HG03378 (cell line): ENCODE measurements around the gene SFN.

Experiments used
- ATAC-seq: cut with Tn5 transposase; IDR thresholded peaks from one replicate; pipeline ENCODE4 v1.9.1; 2021; ENCODE audit warnings: mild to moderate bottlenecking, moderate library complexity; ENCODE audit not compliant: unreplicated experiment

Gene SFN

GRCh38 chr1:26909951-26910342 lies 47.0 kb downstream of the SFN start:
- no peak for ATAC-seq

- no peak for ATAC-seq
These were observed 47.6 kb downstream of the SFN start for GRCh38 chr1:26910343-26911160.

- no peak for ATAC-seq
These were observed 48.6 kb downstream of the SFN start for GRCh38 chr1:26911399-26912146.

- ATAC-seq, result no peak
These were observed 49.2 kb downstream of the SFN start for GRCh38 chr1:26912147-26912490.

- no peak for ATAC-seq
These were observed 50.4 kb downstream of the SFN start for GRCh38 chr1:26913389-26913753.
